SK-N-MC (cell line): ENCODE data around the gene KIAA1755.

ENCODE experiments used
- EZH2 ChIP-seq: fragments of 200-600 bp; sonication (generic); IDR thresholded peaks from one replicate; pipeline ENCODE4 v1.6.1; 2017; ENCODE audit warnings: antibody characterized with exemption
- FOXP2 ChIP-seq: optimal IDR thresholded peaks from 2 replicates; pipeline ENCODE3; 2011; ENCODE audit warnings: mild to moderate bottlenecking, moderate library complexity; ENCODE audit not compliant: insufficient read depth; ENCODE audit errors: extremely low read length, control extremely low read depth
- POLR2AphosphoS5 ChIP-seq: IDR thresholded peaks from 2 replicates; pipeline ENCODE4 v1.6.1; 2012; ENCODE audit warnings: mild to moderate bottlenecking, low read depth, low read length, borderline replicate concordance

DNA sequence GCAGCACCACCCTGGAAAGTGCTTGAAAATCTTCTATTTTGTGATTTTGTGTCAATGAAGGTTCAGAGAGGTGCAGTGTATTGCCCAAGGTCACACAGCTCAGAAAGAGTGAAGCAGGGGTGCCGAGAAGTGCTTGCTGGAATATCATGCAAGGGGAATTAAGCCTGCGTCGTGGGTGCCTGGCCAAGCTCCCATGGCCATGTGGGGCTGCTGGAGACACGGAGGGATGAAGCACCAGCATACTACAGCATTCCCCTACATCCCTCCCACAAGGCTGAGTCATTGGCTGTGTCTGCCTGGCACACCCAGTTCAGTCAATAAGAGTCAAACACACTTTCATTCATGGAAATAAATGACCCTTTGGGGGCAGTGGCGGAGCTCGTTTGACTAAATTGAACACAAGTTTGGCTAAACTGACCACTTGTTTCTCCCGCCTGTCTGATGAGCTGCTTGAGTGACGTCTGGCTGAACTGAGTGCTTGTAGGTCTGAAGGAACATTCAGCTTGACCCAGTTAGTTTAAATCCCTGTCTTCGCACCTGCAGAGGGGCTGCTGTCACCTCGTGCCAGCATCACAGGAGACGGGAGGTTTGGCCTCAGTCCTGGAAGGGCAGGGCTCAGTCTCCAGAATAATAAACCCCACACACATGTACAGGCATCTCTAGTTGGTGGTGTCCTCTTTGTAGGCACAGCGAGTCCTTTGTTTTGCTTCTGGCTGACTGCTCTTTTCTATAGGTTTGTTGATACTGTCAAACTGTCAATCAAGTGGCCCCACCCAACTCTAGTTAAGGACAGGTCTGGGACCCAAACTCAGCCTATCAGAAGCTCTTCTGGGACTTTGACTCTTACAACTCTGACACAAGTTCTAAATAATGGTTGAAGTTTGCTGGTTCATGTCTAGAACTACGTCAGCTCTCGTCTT, 87.0 kb downstream of the KIAA1755 start:
- TF ChIP-seq EZH2 (no peak), POLR2AphosphoS5 (no peak), FOXP2 (no peak)
